Endometrial microvascular endothelial cells (primary cell): ENCODE measurements around the gene PDGFRB. TPM values are rescaled to one million over a fixed set of nuclear protein-coding genes. Genes with fewer than 3 reads are reported as not detected.

Experiments used
- in situ Hi-C: cut with HindIII; loops from 2 replicates; pipeline ENCODE4 v1.10.0; 2017; ENCODE audit warnings: low sequenced_read_pairs, low pct_unique_long_range_greater_than_20kb; ENCODE audit errors: inconsistent ontology term
- total RNA-seq: library from RNA; depleted of rRNA; stranded (reverse); fragments of >200 nt; gene quantifications from one replicate; pipeline ENCODE4 v1.2.3, GENCODE V29; 2015; ENCODE audit errors: inconsistent ontology term

The PDGFRB gene
- total RNA-seq, 1 donor from 2014 or later = 2.8 TPM

DNA sequence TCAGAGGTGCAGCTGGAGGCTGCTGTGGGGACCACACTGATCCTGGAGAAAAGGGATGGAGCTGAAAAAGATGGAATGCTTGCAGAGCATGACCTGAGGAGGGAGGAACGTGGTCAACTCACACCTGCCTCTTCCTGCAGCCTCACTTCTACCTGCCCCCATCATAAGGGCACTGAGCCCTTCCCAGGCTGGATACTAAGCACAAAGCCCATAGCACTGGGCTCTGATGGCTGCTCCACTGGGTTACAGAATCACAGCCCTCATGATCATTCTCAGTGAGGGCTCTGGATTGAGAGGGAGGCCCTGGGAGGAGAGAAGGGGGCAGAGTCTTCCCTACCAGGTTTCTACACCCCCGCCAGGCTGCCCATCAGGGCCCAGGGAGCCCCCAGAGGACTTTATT is 28.4 kb upstream of the PDGFRB start:
- in situ Hi-C loops = no loop called here

DNA sequence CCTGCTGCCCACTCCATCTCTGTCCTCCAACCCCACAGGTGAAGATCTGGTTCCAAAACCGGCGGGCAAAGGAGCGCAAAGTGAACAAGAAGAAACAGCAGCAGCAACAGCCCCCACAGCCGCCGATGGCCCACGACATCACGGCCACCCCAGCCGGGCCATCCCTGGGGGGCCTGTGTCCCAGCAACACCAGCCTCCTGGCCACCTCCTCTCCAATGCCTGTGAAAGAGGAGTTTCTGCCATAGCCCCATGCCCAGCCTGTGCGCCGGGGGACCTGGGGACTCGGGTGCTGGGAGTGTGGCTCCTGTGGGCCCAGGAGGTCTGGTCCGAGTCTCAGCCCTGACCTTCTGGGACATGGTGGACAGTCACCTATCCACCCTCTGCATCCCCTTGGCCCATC is 27.8 kb upstream of the PDGFRB start:
- in situ Hi-C loops = no loop called here

DNA sequence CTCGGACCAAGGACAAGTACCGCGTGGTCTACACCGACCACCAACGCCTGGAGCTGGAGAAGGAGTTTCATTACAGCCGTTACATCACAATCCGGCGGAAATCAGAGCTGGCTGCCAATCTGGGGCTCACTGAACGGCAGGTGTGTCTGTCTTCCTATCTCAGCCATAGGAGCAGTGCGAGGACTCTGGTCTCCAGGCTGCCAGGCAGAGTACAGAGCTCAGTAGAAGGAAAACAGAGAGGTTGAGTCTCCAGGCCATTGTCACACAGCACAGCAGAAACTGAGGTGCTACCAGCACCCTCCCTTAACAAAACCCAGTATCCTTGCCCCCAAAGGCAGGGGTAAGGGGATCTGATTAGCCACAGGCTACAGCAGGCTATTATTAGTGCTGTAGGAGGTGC is 27.1 kb upstream of the PDGFRB start:
- in situ Hi-C loops = no loop called here

DNA sequence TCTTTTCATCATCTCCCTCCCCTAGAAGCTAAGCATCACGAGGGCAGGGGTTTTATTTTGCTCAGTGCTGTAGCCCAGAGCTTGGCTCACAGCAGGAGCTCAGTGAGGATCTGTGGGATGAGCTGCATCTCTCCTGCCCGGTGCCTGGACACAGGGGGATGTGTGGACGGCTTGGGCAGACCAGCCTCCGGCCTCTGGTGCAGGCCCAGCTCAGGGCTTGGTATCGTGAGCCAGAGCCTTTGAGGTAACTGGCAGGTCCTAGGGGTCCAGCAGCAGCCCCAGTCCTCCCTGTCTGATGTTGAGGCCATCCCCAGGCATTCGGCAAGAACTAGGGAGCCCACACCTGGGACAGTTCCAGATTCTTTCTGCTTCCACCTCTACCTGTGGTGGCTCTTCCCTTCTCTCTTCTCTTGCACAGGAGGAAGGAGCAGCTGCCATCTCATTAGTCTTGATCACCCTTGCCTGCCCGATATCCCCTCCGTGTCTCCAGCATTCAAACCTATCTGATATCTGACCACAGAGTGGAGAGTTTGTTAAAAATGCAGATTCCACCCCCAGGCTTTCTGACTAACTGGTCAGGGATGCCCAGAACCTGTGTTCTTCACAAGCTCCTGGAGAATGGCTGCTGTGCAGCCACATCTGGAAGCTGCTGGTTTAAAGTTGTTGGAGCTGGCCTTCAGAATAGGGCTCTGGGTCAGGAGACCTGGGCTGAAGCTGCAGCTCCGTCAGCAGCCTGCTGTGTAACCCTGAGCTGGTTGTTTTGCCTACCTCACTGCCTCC is 26.3 kb upstream of the PDGFRB start:
- in situ Hi-C loops = no loop called here

DNA sequence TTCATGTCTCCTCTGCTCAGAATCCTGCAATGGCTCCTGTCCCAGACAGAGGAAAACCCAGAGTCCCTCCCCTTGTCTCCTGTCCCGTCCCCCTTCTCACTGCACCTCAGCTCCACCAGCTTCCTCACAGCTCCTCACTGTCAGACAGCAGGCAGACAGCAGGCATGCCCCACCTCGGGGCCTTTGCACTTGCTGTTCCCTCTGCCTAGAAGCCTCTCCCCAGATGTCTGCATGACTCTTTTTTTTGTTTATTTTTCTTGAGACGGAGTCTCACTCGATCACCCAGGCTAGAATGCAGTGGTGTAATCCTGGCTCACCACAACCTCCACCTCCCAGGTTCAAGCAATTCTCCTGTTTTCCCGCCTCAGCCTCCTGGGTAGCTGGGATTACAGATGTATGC is 25.4 kb upstream of the PDGFRB start:
- in situ Hi-C loops = no loop called here

DNA sequence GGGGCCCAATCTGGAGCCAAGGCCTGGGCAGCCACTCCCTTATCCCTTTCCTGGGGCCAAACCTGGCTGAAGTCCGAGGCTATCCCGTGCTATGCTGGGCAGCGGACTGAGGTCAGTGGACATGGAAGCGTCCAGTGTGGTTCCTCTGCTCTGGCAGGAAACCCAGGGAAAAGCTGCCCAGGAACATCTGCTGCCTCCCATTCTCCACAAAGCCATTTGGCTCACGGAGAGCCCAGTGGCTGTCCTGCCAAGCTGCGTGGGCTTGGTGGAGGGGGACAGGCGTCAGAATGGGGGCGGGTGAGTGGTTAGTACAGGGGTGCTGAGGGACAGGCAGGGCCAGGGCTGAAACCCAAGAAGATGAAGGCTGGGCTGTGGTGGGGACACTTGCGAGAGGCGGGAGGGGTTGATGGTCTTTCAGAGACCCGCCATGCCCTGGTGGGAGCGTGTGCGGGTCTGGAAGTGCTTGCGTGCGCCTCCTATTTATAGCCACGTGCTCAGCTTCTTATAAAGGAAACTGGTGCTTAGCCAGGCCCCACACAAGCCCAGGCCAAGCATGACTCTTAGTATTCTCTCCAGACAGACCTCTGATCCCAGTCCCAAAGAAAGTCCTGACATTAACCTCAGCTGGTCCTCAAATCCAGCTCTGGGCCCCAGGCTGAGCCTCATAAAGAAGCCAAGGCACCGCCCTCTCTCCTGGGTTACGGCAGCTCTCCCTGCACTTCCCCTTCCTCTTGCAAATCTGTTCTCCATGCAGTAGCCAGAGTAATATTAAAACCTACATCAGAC is 24.8 kb upstream of the PDGFRB start:
- in situ Hi-C loops = no loop called here

DNA sequence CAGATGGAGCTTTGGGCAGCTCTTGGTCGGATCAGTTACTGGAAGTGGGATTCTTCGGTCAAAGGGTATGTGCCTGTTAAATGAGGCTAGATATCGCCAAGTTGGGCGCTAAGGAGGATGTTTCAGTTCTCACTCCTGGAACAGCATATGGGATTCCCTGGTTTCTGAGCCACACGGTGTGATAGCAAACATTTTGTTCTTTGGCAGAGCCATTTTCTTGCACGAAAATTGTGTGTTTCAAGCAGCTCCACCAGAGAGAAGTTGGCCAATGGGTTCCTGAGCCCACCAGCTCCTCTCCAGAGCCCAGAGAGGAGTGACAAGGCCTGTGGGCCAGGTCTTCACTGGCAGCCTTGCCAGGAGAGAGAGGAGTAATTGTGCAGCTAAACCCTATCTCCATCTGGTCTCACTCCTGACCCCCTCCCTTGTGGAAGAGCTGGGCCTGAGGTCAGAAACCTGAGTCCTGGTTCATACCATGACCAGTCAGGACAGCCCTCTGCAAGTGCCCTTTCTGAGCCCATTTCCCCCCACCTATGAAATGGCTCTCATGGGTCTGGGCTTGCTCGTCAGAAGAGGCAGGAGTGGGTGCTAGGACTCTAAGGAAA is 23.5 kb upstream of the PDGFRB start:
- in situ Hi-C loops = no loop called here

DNA sequence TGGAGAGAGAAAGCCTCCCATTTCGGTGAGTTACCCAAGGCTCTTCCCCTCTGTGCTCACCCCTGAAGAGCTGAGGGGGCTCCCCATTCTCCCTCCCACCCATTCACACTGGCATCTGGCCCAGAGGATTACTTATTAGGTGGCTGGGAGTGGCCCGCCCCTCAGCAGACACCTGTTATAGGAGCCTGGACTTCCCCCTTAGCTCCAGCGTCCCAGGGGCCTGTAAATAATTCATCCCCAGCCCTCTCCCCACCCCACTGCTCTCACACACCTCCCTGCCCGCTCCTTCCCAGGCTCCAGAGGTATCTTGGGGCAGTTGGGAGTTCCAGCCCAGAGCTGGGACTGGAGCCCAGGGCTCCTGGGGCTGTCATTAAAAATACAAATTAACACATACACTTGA is 22.6 kb upstream of the PDGFRB start:
- in situ Hi-C loops = no loop called here

DNA sequence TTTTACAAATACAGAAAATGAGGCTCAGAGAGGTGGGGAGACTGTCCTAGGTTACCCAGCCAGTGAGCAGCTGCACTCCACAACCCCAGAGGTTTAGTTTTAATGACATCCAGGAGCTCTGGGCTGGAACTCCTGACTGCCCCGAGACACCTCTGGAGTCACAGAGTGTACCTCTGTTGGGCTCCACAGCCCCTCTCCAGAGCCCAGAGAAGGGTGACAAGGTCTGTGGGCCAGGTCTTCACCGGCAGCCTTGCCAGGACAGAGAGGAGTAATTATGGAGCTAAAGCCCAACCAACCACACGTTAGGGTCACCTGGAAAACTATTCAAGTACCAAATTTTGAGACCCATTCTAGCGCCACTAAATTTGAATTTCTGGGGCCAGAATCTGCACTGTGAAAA is 22.1 kb upstream of the PDGFRB start:
- in situ Hi-C loops = no loop called here

DNA sequence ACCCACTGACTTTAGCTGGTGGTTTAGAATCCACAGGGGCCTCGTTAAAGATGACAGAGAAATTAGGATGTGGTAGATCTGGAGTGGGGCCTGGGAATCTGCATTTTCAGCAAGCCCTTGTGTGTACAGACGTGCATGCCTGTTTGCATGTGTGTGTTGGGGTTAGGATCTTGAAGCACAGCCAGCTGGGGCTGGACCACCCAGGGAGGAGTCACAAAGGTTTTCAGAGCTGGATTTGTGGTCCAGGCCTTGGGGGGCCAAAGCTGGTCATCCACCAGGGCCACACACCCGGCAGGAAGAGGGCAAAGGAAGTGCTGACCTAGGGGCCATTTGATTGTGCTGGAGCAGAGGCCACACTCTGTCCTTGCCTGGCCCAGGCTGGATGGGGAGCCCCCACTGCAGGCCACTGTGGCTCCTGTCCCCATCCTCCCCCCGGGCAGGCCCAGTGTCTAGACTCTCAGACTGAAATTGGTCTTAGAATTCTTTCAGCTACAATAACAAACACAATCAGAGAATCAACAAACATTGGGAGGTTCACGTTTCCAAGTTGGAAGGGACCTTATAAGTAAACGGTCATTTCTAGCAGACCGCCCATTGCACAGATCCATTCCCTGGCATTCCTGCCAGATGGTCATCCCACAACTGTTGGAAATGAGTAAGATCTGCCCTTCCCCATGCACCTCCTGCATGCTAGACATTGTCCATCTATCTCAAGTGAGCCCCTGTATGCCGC is 21.3 kb upstream of the PDGFRB start:
- in situ Hi-C loops = no loop called here

DNA sequence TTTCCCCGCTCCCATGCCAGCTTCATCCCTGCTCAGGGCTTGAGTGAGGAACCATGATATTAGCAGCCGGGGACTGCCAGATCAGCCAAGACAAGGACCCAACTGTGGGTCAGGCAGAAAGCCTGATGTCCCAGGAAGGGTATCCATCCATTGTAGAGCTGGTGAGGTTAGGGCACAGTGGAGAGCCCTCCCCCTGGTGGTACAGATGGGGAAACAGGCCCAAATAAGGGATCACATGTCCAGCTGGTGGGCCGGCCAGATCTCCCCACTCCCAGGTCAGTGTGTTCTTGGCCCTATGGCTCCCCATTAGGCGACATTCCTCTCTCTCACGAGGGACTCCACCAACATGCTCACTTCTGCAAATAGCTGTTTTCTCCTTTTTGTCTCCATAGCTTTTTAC is 19.9 kb upstream of the PDGFRB start:
- in situ Hi-C loops = no loop called here

DNA sequence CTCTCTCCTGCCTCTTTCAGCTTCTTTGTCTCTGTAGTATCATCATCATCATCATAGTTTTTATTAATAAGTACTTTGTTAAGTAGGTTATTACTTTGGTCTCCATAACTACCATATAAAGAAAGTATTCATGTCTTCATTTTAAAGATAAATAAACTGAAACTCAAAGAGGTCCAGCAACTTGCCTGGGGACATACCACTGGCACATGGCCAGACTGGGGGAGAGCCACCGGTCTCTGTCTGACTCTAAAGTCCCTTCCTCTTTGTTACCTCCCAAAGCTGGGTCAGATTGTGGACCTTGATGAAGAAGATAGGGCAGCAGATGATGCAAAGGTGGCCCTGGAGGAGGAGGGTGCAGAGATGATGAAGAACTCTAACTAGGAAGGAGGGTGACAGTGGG is 19.4 kb upstream of the PDGFRB start:
- in situ Hi-C loops = no loop called here

DNA sequence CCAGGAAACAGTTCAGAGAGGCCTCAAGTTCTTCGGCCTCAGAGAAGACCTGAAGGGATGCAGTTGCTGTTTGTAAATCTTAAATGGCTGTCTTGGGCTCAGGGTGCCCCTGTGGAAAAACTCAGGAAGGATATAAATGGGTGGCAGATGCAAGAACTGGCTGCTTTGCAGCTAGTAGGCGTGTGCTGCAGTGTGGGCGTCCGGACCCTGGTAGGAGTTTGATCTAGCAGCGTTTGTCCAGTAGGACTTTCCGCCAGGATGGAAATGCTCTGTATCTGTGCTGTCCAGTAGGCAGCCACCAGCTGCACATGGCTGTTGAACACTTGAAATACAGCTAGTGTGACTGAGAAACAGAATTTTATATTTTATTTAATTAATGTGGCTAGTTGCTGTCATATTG is 18.6 kb upstream of the PDGFRB start:
- in situ Hi-C loops = no loop called here

DNA sequence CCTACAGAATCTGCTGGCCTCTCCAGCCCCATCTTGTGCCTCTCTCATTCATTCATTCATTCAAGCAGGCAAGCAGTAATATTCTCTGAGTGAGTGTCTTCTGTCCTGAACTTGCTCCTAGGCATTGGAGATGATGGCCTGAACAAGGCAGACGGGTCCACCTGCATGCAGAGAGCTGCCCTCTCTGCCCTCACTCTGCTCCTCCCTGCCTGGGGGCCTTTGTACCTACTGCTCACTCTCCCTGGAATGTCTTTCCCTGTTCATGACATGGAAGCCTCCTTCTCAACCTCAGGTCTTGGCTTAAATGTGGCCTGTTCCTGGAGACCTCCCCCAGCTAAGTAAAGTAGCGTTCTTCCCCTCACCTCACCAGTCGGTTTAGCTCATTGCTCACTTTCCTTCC is 17.5 kb upstream of the PDGFRB start:
- in situ Hi-C loops = no loop called here

DNA sequence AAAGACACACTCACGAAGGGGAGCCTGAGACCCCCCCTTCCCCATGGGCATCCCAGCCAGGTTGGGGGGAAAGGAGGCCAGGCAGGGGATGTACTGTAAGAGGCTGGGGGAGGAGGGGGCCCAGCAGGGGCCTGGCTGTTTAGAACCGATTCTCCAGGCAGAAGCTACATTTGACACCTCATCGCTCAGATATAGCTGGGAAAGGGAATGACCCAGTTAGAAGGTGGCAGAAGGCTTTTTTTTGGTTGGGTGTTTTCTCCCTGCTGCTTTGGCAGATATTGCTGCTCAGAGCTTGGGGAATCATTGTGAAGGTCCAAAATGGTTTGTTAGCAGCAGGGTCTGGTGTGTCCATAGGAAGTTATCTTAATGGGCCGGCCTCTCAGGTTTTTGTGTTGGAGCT is 16.9 kb upstream of the PDGFRB start:
- in situ Hi-C loops = no loop called here

DNA sequence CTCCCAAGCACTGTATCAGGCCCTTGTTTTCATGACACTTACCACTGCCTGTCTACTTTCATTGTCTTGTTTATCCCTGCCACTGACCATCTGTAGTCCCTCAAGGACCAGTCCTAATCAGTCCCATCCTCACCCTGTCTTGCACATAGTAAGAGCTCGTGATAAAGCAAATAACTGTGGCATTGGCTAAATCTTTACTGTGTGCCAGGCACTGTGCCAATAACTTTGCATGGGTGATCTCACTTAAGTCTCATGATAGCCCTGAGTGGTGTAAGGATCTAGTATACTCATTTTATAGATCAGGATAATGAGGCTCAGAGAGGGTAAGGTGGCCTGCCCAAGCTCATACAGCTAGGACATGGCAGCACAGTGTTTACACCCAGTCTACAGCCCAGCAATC is 16.5 kb upstream of the PDGFRB start:
- in situ Hi-C loops = no loop called here

DNA sequence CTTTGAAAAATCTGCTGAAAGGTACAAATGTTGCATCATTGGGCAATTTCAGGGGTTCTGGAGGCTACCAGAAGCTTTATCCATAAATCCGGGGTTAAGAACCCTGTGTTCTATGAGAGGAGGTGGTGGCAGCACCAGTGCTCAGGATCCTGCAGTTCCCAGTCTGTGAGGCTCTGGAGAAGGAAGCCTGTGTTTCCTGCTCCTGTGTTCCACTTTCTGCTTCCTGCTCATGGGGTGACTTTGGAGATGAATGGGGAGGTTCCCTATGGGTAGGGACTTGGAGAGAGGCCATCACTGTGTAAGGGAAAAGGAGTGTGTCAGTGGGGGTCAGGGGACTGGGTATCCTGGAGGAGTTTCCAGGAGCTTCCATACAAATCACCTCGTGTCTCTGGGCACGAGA is 13.2 kb upstream of the PDGFRB start:
- in situ Hi-C loops = no loop called here

DNA sequence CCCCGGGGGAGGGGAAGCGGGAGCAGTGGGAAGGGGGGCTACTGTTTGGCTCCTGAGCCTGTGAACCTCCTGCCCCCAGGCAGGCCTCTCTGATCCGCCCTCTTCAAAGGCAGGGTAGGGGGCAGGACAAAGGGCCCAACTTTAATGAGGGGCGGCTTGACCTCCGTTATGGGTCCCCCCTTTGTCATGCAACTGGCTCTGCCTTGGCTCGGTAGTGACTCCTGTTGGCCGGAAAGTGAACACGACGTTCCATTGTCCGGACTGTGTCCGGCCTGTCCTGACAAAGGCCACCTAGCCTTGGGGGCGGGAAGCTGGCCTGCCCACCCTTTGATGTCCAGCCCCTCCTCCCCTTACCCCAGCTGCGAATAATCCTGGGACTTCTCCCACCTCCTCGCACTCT is 12.3 kb upstream of the PDGFRB start:
- in situ Hi-C loops = no loop called here

DNA sequence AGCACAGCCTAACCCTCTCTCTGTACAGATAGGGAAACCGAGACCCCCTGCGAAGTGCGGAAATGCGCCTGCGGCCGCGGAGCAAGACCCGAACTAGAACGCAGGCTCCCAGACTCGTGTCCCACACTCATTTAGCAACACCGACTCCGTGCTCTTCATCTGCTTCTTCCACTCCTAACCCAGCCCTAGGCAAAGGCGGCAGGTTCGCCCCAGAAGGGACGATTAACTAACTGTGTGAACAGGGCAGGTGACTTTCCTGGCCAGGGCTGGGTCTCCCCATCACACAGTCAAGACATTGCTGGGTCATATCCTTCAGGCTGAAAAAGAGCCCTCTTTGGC is 11.8 kb upstream of the PDGFRB start:
- in situ Hi-C loops = no loop called here
